22Rv1 (cell line): ENCODE results near the gene LIN52.

Experiments
- H3K27ac ChIP-seq: fragments of 450-650 bp; 2 replicates; pipeline ENCODE4 v1.5.1; 2017
- CTCF ChIP-seq: fragments of 450-650 bp; IDR thresholded peaks from 2 replicates; pipeline ENCODE4 v1.5.1; 2017; ENCODE audit warnings: mild to moderate bottlenecking
- ZFX ChIP-seq: fragments of 450-650 bp; IDR thresholded peaks from 2 replicates; pipeline ENCODE4 v1.6.1; 2017; ENCODE audit warnings: antibody characterized with exemption, borderline replicate concordance

LIN52 gene

GRCh38 chr14:74155287-74155686 lies 70.5 kb downstream of the LIN52 start:
- H3K27ac ChIP-seq: no peak overlapping the region
- TF ChIP-seq CTCF (no peak), ZFX (no peak)

- no peak overlapping the region for H3K27ac ChIP-seq
- no peak for TF ChIP-seq ZFX
- TF ChIP-seq CTCF: no peak
These were observed 71.0 kb downstream of the LIN52 start for GRCh38 chr14:74155749-74156148.

GRCh38 chr14:74160763-74161162 lies 76.0 kb downstream of the LIN52 start:
- TF ChIP-seq CTCF (no peak), ZFX (no peak)
- no peak overlapping the region for H3K27ac ChIP-seq

- TF ChIP-seq CTCF (no peak), ZFX (no peak)
- H3K27ac ChIP-seq: no peak overlapping the region
These were observed 76.9 kb downstream of the LIN52 start for GRCh38 chr14:74161526-74162158.

GRCh38 chr14:74169906-74170305 lies 85.2 kb downstream of the LIN52 start:
- TF ChIP-seq CTCF (no peak), ZFX (no peak)
- no peak overlapping the region for H3K27ac ChIP-seq

- TF ChIP-seq ZFX (no peak), CTCF (no peak)
- no peak overlapping the region for H3K27ac ChIP-seq
These were observed 91.6 kb downstream of the LIN52 start for GRCh38 chr14:74176400-74176793.

- TF ChIP-seq CTCF: no peak
- no peak for TF ChIP-seq ZFX
- H3K27ac ChIP-seq: no peak overlapping the region
These were observed 95.1 kb downstream of the LIN52 start for GRCh38 chr14:74179856-74180255.
